SU-DHL-6 (cell line): Measurements from ENCODE around the gene CXCL10.

ENCODE experiments used
- EZH2phosphoT487 ChIP-seq: fragments of 200-600 bp; sonication (generic), shearing (Covaris generic); conservative IDR thresholded peaks from 2 replicates; pipeline ENCODE4 v1.6.1; 2018; ENCODE audit warnings: mild to moderate bottlenecking, antibody characterized with exemption, low read length, moderate library complexity, mixed read lengths
- TF ChIP-seq, protein P1 (sequence below): fragments of 200-600 bp; sonication (generic); IDR thresholded peaks from one replicate; pipeline ENCODE4 v1.5.1; 2017; ENCODE audit warnings: antibody characterized with exemption, mild to moderate bottlenecking, low read length, moderate library complexity; ENCODE audit not compliant: insufficient read depth, poor library complexity, severe bottlenecking

DNA sequence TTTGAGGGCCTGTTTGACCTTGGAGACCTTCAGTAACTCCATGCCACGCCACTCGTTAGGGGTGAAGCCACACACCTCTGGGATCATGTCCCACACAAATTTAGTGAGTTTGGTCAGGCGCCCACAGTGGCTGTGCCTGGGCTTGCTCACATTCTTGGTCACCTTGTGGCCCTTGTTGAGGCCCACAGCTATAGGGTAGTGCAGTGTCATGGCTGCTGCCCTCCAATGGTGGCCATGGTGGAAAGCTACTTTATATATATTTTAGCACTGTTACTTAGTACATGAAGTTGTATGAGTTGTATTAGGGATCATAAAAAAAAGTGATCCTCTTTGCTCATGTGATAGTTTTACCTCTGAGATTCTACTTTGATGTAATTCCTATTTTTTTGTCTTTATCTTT is 13.6 kb upstream of the CXCL10 start:
- TF ChIP-seq, protein P1, sequence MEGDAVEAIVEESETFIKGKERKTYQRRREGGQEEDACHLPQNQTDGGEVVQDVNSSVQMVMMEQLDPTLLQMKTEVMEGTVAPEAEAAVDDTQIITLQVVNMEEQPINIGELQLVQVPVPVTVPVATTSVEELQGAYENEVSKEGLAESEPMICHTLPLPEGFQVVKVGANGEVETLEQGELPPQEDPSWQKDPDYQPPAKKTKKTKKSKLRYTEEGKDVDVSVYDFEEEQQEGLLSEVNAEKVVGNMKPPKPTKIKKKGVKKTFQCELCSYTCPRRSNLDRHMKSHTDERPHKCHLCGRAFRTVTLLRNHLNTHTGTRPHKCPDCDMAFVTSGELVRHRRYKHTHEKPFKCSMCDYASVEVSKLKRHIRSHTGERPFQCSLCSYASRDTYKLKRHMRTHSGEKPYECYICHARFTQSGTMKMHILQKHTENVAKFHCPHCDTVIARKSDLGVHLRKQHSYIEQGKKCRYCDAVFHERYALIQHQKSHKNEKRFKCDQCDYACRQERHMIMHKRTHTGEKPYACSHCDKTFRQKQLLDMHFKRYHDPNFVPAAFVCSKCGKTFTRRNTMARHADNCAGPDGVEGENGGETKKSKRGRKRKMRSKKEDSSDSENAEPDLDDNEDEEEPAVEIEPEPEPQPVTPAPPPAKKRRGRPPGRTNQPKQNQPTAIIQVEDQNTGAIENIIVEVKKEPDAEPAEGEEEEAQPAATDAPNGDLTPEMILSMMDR, result no peak
- no peak for TF ChIP-seq EZH2phosphoT487
